K562 (cell line): ENCODE measurements around the gene RRAS. TPM values are rescaled to one million over a fixed set of nuclear protein-coding genes. Genes with fewer than 3 reads are reported as not detected.

ENCODE experiments used
- ATAC-seq: fragments of 200-7000 bp; cut with Tn5 transposase; 3 replicates; pipeline ENCODE4 v1.9.1; 2020; ENCODE audit warnings: moderate library complexity
- BruUV-seq: library from RNA; stranded (reverse); fragments of 400-500 nt; replicated peaks from 2 replicates; lab custom pipeline; 2021; lab: Mats Ljungman, UMichigan
- CTCF ChIA-PET: fragments of 300-600 bp; formaldehyde crosslinking; extraction: SDS; loops from one replicate; lab custom pipeline; 2021; ENCODE audit warnings: low intra/inter-chr PET ratio; lab: Yijun Ruan, JAX
- POLR2A ChIA-PET: fragments of 300-600, 350-650 bp; sonication (Branson Sonifier 250); formaldehyde crosslinking; extraction: SDS; loops from one replicate; lab custom pipeline; 2021; ENCODE audit warnings: antibody characterized with exemption, inconsistent platforms; lab: Yijun Ruan, JAX
- DNase-seq, 4 experiments: peaks; one replicate each; pipeline versions ENCODE4 v3.0.0 to v3.0.0-alpha.2; 2011 to 2018; ENCODE audit warnings: low spot score in 3 of 4, mixed read lengths in 3 of 4; ENCODE audit errors: extremely low read depth in 1 of 4
- FAIRE-seq: peaks from 2 replicates; lab custom pipeline; 2011; peaks lifted over from hg19 to GRCh38; lab: Jason Lieb, UNC
- H2AFZ ChIP-seq: 2 replicates; pipeline ENCODE4 v1.6.0; 2011; ENCODE audit warnings: low read depth, low read length, control low read depth, inconsistent platforms
- H3K27ac ChIP-seq: fragments of 200-600 bp; 3 replicates; pipeline ENCODE4 v1.8.0; 2011; ENCODE audit warnings: low read depth, mild to moderate bottlenecking, control low read depth, inconsistent platforms, low read length, moderate library complexity, mixed read lengths; ENCODE audit errors: extremely low read depth
- H3K27me3 ChIP-seq, 2 experiments: fragments of 300-600 bp in 1 of 2; 2 replicates in 1 of 2; 3 replicates in 1 of 2; pipeline versions ENCODE4 v1.6.0 to v1.8.0; 2011; ENCODE audit warnings: inconsistent platforms in 2 of 2, low read length in 2 of 2, mild to moderate bottlenecking in 1 of 2, mixed read lengths in 1 of 2, moderate library complexity in 1 of 2; ENCODE audit not compliant: control insufficient read depth in 2 of 2, insufficient read depth in 2 of 2
- H3K36me3 ChIP-seq: fragments of 300-600 bp; 3 replicates; pipeline ENCODE4 v1.8.0; 2011; ENCODE audit warnings: mild to moderate bottlenecking, low read length, inconsistent platforms; ENCODE audit not compliant: control insufficient read depth, insufficient read depth
- H3K4me1 ChIP-seq, 2 experiments: fragments of 200-600 bp in 1 of 2; replicated peaks in 1 of 2; 2 replicates in 1 of 2; 3 replicates in 1 of 2; pipeline versions ENCODE4 v1.5.1 to v1.8.0; 2011; ENCODE audit warnings: inconsistent platforms in 2 of 2, low read length in 2 of 2, mild to moderate bottlenecking in 1 of 2, mixed read lengths in 1 of 2, moderate library complexity in 1 of 2; ENCODE audit not compliant: control insufficient read depth in 2 of 2, insufficient read depth in 2 of 2
- H3K4me2 ChIP-seq: 2 replicates; pipeline ENCODE4 v1.6.1; 2011; ENCODE audit warnings: low read length, control low read depth, inconsistent platforms, mixed read lengths; ENCODE audit not compliant: insufficient read depth
- H3K4me3 ChIP-seq: fragments of 200-600 bp; sonication (generic), shearing (Covaris generic); 2 replicates; pipeline ENCODE4 v1.5.1; 2016; ENCODE audit warnings: control low read depth, inconsistent platforms
- H3K79me2 ChIP-seq: fragments of 200-600 bp; 3 replicates; pipeline ENCODE4 v1.8.0; 2011; ENCODE audit warnings: low read length, inconsistent platforms; ENCODE audit not compliant: control insufficient read depth, insufficient read depth
- H3K9ac ChIP-seq, 2 experiments: 2 replicates each; pipeline versions ENCODE4 v1.6.0 to v1.6.1; 2011; ENCODE audit warnings: low read depth in 2 of 2, low read length in 2 of 2, control low read depth in 1 of 2, inconsistent platforms in 1 of 2, mild to moderate bottlenecking in 1 of 2, mixed read lengths in 1 of 2; ENCODE audit not compliant: insufficient read depth in 1 of 2
- H3K9me1 ChIP-seq: one replicate; pipeline ENCODE4 v1.6.0; 2011; ENCODE audit warnings: inconsistent platforms, mild to moderate bottlenecking, low read length, moderate library complexity; ENCODE audit not compliant: control insufficient read depth, insufficient read depth
- H3K9me3 ChIP-seq: replicated peaks from 2 replicates; pipeline ENCODE4 v1.5.1; 2011; ENCODE audit warnings: low read depth, low read length, inconsistent platforms; ENCODE audit not compliant: control insufficient read depth, insufficient read depth
- H4K20me1 ChIP-seq: replicated peaks from 2 replicates; pipeline ENCODE4 v1.6.1; 2011; ENCODE audit warnings: low read length, inconsistent platforms, mixed read lengths; ENCODE audit not compliant: control insufficient read depth, insufficient read depth
- C11orf30 ChIP-seq: fragments of 450-650 bp; IDR thresholded peaks from 2 replicates; pipeline ENCODE4 v1.6.1; 2016; ENCODE audit warnings: low read depth, mild to moderate bottlenecking
- NFE2L1 ChIP-seq: fragments of 450-650 bp; IDR thresholded peaks from 2 replicates; pipeline ENCODE4 v1.6.1; 2016; ENCODE audit warnings: missing genetic modification characterization, low read depth, mild to moderate bottlenecking, missing compliant biosample characterization, moderate library complexity, borderline replicate concordance
- TSC22D4 ChIP-seq: fragments of 450-650 bp; IDR thresholded peaks from 2 replicates; pipeline ENCODE4 v1.6.1; 2016; ENCODE audit warnings: missing genetic modification characterization, missing biosample characterization, control low read depth
- ZNF584 ChIP-seq: fragments of 200-800 bp; sonication (Bioruptor generic); IDR thresholded peaks from 2 replicates; pipeline ENCODE4 v1.6.1; 2016; ENCODE audit warnings: low read depth, mild to moderate bottlenecking, missing genetic modification characterization, missing compliant biosample characterization
- WGBS: fragments of 100-300 bp; shearing (Covaris generic); methylation state at CpG from one replicate; pipeline ENCODE4 v1.1.6; 2016; ENCODE audit warnings: low coverage, mixed read lengths; ENCODE audit not compliant: insufficient coverage; ENCODE audit errors: missing lambda C conversion rate; 5-methylcytosine and 5-hydroxymethylcytosine counted together
- in situ Hi-C: fragments of 300-500 bp; cut with MboI; formaldehyde crosslinking; loops from 4 replicates; pipeline ENCODE4 v1.15.0; 2018; ENCODE audit warnings: inconsistent platforms, mixed read lengths
- intact Hi-C: fragments of 100-400 bp; cut with micrococcal nuclease; formaldehyde crosslinking; loops from 2 replicates; pipeline ENCODE4 v1.14.2; 2022
- polyA plus RNA-seq, 8 experiments: library from polyadenylated mRNA; depleted of rRNA in 4 of 8; stranded (reverse) in 5 of 8; unstranded in 3 of 8; fragments of >200 nt; fragmentation: Nextera tagmentation in 2 of 8; fragmentation: Illumina TruSeq in 1 of 8; extraction: Ambion mirVana in 2 of 8; extraction: Trizol in 1 of 8; gene quantifications; 2 replicates each; pipeline versions ENCODE4 v1.2.1 to v1.2.3, GENCODE V29; 2011 to 2014; ENCODE audit warnings: inconsistent platforms in 1 of 8, missing spikeins in 1 of 8
- total RNA-seq, 7 experiments: library from RNA; depleted of rRNA in 6 of 7; stranded (reverse); fragments of >200 nt in 6 of 7; fragmentation: Illumina TruSeq in 2 of 7; extraction: Trizol in 2 of 7; gene quantifications; 2 replicates each; pipeline versions ENCODE4 v1.2.1 to v1.2.3, GENCODE V29; 2011 to 2021; ENCODE audit warnings: low replicate concordance in 1 of 7
- TF ChIP-seq, protein P1 (sequence below): fragments of 450-650 bp; IDR thresholded peaks from 2 replicates; pipeline ENCODE4 v1.7.1; 2018; ENCODE audit warnings: mild to moderate bottlenecking, low read depth; ENCODE audit not compliant: partially characterized antibody
- TF ChIP-seq, protein P2 (sequence below): sonication (generic); formaldehyde crosslinking; IDR thresholded peaks from 2 replicates; pipeline ENCODE4 v1.8.1; 2023; ENCODE audit warnings: missing genetic modification reagents, mild to moderate bottlenecking, borderline replicate concordance
- TF ChIP-seq, protein P3 (sequence below): fragments of 250-450 bp; sonication (Bioruptor Pico); IDR thresholded peaks from 2 replicates; pipeline ENCODE4 v1.8.0; 2022; ENCODE audit warnings: inconsistent platforms, mild to moderate bottlenecking, moderate library complexity, borderline replicate concordance

The RRAS gene
- total and polyA plus RNA-seq, 9 of the 15 experiments (the other 6 are each of a cell fraction or from before 2014, with no cell fraction given): 0.70 to 17.3 (median 8.2) TPM

DNA sequence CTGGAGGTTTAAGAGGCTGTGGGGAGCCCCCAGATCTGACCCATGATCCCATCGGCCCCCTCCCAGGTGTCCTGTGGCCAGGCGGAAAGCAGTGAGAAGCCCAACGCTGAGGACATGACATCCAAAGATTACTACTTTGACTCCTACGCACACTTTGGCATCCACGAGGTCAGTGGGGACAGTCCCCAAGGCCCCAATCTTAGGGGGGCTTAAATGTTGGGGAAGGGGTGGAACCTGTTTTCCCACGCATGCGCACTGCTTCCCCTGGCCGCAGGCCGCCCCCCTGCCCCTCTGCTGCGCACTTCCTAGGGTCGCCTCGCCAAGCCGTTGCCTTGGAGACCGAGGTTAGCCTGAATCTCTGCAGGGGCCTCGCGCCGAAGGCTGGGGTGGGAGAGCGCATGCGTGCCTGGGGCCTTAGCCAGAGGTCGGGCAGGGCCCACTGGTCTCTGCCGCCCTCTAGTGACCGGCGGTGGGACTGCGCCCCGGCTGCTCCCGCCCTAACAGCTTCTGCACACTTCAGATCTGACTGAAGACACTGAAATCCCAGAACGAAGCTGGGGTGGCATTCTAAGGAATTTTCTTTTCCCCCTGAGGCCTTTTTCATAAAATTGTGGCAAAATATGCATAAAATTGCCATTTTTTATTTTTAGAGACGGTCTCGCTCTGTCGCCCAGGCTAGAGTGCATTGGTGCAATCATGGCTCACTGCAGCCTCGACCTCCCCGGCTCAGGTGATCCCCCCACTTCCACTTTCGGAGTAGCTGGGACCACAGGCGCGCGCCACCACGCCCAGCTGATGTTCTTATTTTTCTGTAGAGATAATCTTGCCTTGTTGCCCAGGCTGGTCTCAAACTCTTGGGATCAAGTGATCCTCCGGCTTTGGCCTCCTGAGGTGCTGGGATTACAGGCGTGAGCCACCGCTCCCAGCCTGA, 40.7 kb upstream of the RRAS start (continued):
- TF ChIP-seq, protein P1, sequence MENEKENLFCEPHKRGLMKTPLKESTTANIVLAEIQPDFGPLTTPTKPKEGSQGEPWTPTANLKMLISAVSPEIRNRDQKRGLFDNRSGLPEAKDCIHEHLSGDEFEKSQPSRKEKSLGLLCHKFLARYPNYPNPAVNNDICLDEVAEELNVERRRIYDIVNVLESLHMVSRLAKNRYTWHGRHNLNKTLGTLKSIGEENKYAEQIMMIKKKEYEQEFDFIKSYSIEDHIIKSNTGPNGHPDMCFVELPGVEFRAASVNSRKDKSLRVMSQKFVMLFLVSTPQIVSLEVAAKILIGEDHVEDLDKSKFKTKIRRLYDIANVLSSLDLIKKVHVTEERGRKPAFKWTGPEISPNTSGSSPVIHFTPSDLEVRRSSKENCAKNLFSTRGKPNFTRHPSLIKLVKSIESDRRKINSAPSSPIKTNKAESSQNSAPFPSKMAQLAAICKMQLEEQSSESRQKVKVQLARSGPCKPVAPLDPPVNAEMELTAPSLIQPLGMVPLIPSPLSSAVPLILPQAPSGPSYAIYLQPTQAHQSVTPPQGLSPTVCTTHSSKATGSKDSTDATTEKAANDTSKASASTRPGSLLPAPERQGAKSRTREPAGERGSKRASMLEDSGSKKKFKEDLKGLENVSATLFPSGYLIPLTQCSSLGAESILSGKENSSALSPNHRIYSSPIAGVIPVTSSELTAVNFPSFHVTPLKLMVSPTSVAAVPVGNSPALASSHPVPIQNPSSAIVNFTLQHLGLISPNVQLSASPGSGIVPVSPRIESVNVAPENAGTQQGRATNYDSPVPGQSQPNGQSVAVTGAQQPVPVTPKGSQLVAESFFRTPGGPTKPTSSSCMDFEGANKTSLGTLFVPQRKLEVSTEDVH: no peak

DNA sequence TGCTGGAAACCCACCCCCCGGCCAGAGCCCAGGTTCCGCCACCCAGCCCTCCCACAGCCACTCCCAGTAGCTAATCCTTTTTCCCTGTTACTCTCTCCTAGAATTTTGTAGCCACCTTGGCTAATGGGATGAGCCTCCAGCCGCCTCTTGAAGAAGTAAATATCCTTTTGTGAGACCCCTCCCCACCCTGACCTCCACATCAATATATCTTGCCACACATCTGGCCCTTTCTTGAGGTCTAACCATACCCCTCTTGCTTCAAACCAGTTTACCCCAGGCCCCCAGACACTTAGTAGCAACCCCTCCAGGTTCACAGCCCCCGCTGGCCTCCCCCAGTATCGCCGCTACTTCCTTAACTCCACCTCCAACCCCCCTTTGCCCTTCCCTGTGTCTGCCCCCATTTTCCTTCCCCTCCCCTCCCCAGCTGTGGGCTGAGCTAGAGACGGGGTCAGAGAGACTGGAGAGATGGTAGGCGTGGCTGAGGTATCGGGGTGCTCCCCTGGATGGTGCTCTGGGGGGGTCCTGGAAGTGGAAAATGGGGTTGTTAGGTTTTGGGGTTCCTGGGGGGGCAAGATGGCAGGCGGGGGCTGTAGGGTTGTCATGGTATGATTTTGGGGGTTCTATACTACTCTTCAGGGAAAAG, 39.9 kb upstream of the RRAS start:
- H3K9me1 ChIP-seq: peaks cover 3% of the 10 kb centered on the region
- H3K27ac ChIP-seq: peak overlapping the region; percentile 39; the same call in 1 of the 3 replicates
- peak overlapping the region; percentile 16; the same call in 1 of the 2 replicates for H3K4me2 ChIP-seq
- H2AFZ ChIP-seq: no peak overlapping the region
- peak overlapping the region in 1 of 2 experiments; percentile 85; a peak in 1 of 4 replicates for H3K9ac ChIP-seq
- peaks cover 52% of the 10 kb centered on the region for H3K79me2 ChIP-seq
- ATAC-seq (no peak), FAIRE-seq (no peak), DNase-seq (no peak)
- H4K20me1 ChIP-seq: peaks cover 19% of the 10 kb centered on the region
- WGBS: 57% methylated on average over 6 of the region's 10 CpGs
- H3K27me3 ChIP-seq: no peaks in the 10 kb centered on the region
- intact Hi-C loops: loop anchor here (5.0 kb wide), 3 partner anchors 87 to 187 kb away; partner anchors contain the start of genes AP2A1 and PNKP
- no TSS peak for BruUV-seq
- peaks cover 57% of the 10 kb centered on the region for H3K36me3 ChIP-seq
- H3K4me1 ChIP-seq: peaks cover 26 to 57% of the 10 kb centered on the region in 2 experiments
- POLR2A ChIA-PET: no interaction called here
- CTCF ChIA-PET: interaction anchor here (0.5 to 1.5 kb wide), 4 partner anchors 38 to 238 kb away, joined by 3 to 5 read pairs (median 4); no protein-coding TSS in a partner anchor
- H3K9me3 ChIP-seq: no peaks in the 10 kb centered on the region
- H3K4me3 ChIP-seq: 0 out of 2 replicates have a peak overlapping the region, but pooled peaks have one; percentile 4
- in situ Hi-C loops: no loop called here
- TF ChIP-seq ZNF584 (CRISPR knock-in tag) (no peak), NFE2L1 (tag) (no peak), C11orf30 (no peak), TSC22D4 (no peak)
- TF ChIP-seq, protein P2, sequence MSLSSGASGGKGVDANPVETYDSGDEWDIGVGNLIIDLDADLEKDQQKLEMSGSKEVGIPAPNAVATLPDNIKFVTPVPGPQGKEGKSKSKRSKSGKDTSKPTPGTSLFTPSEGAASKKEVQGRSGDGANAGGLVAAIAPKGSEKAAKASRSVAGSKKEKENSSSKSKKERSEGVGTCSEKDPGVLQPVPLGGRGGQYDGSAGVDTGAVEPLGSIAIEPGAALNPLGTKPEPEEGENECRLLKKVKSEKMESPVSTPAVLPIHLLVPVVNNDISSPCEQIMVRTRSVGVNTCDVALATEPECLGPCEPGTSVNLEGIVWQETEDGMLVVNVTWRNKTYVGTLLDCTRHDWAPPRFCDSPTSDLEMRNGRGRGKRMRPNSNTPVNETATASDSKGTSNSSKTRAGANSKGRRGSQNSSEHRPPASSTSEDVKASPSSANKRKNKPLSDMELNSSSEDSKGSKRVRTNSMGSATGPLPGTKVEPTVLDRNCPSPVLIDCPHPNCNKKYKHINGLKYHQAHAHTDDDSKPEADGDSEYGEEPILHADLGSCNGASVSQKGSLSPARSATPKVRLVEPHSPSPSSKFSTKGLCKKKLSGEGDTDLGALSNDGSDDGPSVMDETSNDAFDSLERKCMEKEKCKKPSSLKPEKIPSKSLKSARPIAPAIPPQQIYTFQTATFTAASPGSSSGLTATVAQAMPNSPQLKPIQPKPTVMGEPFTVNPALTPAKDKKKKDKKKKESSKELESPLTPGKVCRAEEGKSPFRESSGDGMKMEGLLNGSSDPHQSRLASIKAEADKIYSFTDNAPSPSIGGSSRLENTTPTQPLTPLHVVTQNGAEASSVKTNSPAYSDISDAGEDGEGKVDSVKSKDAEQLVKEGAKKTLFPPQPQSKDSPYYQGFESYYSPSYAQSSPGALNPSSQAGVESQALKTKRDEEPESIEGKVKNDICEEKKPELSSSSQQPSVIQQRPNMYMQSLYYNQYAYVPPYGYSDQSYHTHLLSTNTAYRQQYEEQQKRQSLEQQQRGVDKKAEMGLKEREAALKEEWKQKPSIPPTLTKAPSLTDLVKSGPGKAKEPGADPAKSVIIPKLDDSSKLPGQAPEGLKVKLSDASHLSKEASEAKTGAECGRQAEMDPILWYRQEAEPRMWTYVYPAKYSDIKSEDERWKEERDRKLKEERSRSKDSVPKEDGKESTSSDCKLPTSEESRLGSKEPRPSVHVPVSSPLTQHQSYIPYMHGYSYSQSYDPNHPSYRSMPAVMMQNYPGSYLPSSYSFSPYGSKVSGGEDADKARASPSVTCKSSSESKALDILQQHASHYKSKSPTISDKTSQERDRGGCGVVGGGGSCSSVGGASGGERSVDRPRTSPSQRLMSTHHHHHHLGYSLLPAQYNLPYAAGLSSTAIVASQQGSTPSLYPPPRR (CRISPR knock-in tag): no peak
- TF ChIP-seq, protein P3, sequence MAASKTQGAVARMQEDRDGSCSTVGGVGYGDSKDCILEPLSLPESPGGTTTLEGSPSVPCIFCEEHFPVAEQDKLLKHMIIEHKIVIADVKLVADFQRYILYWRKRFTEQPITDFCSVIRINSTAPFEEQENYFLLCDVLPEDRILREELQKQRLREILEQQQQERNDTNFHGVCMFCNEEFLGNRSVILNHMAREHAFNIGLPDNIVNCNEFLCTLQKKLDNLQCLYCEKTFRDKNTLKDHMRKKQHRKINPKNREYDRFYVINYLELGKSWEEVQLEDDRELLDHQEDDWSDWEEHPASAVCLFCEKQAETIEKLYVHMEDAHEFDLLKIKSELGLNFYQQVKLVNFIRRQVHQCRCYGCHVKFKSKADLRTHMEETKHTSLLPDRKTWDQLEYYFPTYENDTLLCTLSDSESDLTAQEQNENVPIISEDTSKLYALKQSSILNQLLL: no peak
